ENCODE results near the gene ZNF780A. TPM values are rescaled to one million over a fixed set of nuclear protein-coding genes. Genes with fewer than 3 reads are reported as not detected.
"Not testable (repeated sequence)": the region's sequence is repeated elsewhere in the genome, so short reads cannot be mapped to it uniquely, and the experiment has no call there.

Gene ZNF780A
- total and polyA plus RNA-seq, 9 donors: 5.4 to 18.7 (median 15.6) TPM

GRCh38 chr19:40116075-40116474 lies 25.3 kb upstream of the ZNF780A start:
- no peaks in the 10 kb centered on the region for H3K4me1 ChIP-seq (ENCODE audit: insufficient read depth)
- no peaks in the 10 kb centered on the region for H3K36me3 ChIP-seq
- no peaks in the 10 kb centered on the region for H3K27me3 ChIP-seq
- no peak for DNase-seq
- H3K9me3 ChIP-seq: no peaks in the 10 kb centered on the region
- intact Hi-C loops (cut with DNase I): no loop called here
- no peak overlapping the region for H3K4me3 ChIP-seq
- no peak overlapping the region for H3K27ac ChIP-seq
- no peak for TF ChIP-seq POLR2A (IDR thresholded peaks at IDR 0.05)
- no peak for TF ChIP-seq CTCF (IDR thresholded peaks at IDR 0.05)
- no peak for TF ChIP-seq EP300 (IDR thresholded peaks at IDR 0.05)

- intact Hi-C loops (cut with DNase I): not testable (repeated sequence)
Observed at GRCh38 chr19:40114119-40114518, 23.4 kb upstream of the ZNF780A start.

DNA sequence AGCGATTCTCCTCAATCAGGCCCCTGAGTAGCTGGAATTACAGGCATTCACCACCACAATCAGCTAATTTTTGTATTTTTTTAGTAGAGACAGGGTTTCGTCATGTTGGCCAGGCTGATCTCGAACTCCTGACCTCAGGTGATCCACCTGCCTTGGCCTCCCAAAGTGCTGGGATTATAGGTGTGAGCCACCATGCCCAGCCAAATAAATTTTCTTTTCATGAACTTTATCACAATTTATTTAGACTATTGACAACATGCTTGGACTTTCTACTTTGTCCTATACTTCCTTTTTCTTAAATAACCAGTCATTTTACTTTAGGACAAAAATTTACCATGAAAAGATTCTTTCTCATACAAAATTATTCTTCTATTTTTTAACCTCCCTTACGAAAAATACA lies 21.5 kb upstream of the ZNF780A start:
- DNase-seq; H3K36me3 ChIP-seq; intact Hi-C loops (cut with DNase I); H3K9me3 ChIP-seq; H3K27ac ChIP-seq; H3K27me3 ChIP-seq; H3K4me3 ChIP-seq; H3K4me1 ChIP-seq (ENCODE audit: insufficient read depth): not testable (repeated sequence)
- 57 to 62% (median 58%) methylated on average over 4 of the region's 4 CpGs for WGBS, 3 donors

More at GRCh38 chr19:40114119-40114518, 23.4 kb upstream of the ZNF780A start:
- H3K4me1 ChIP-seq (ENCODE audit: insufficient read depth); H3K4me3 ChIP-seq; H3K9me3 ChIP-seq; H3K27me3 ChIP-seq; H3K27ac ChIP-seq; DNase-seq; H3K36me3 ChIP-seq: not testable (repeated sequence)
- 82 to 100% (median 98%) methylated on average over 3 to 4 of the region's 6 CpGs for WGBS, 3 donors

- 17 to 45% (median 29%) methylated on average over 2 of the region's 2 CpGs for WGBS, 3 donors
- no peak overlapping the region for H3K4me3 ChIP-seq
- no peak overlapping the region for H3K27ac ChIP-seq
- no peaks in the 10 kb centered on the region for H3K27me3 ChIP-seq
- no peaks in the 10 kb centered on the region for H3K4me1 ChIP-seq (ENCODE audit: insufficient read depth)
- no peaks in the 10 kb centered on the region for H3K9me3 ChIP-seq
- intact Hi-C loops (cut with DNase I): no loop called here
- no peak for DNase-seq
- TF ChIP-seq CTCF (IDR thresholded peaks at IDR 0.05): no peak
- TF ChIP-seq POLR2A (IDR thresholded peaks at IDR 0.05): no peak
- no peak for TF ChIP-seq EP300 (IDR thresholded peaks at IDR 0.05)
- no peaks in the 10 kb centered on the region for H3K36me3 ChIP-seq
Observed at GRCh38 chr19:40110570-40110969, 19.8 kb upstream of the ZNF780A start.

DNA sequence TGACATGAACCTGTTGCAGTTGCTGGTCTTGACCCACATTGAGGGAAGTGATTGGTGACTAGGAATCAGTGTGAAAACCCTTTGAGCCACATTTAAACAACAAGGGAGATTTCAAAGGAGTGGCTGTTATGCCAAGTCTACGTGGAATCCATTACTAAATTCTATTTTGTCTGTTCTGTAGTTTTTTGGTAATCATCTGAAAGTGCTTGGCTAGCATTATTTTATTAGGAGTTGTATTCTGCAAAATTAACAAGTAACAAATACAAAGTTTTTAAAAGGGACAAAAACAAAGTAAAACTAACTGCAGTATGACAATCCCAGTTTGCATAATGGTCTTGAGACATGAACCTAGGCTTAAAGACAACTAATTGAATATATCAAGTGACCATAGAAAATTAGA lies 14.0 kb upstream of the ZNF780A start:
- WGBS, 3 donors: 42 to 63% (median 45%) methylated on average over 1 of the region's 1 CpG
- Histone ChIP-seq H3K27me3 (no peaks in the 10 kb centered on the region), H3K9me3 (no peaks in the 10 kb centered on the region), H3K4me3 (no peak overlapping the region), H3K27ac (no peak overlapping the region), H3K4me1 (ENCODE audit: insufficient read depth) (no peaks in the 10 kb centered on the region), H3K36me3 (no peaks in the 10 kb centered on the region)
- TF ChIP-seq CTCF (IDR thresholded peaks at IDR 0.05): no peak
- no peak for TF ChIP-seq EP300 (IDR thresholded peaks at IDR 0.05)
- TF ChIP-seq POLR2A (IDR thresholded peaks at IDR 0.05): no peak
- DNase-seq: no peak
- intact Hi-C loops (cut with DNase I): no loop called here

GRCh38 chr19:40103600-40103999 lies 12.9 kb upstream of the ZNF780A start:
- Histone ChIP-seq H3K27me3 (no peaks in the 10 kb centered on the region), H3K4me3 (no peak overlapping the region), H3K4me1 (ENCODE audit: insufficient read depth) (no peaks in the 10 kb centered on the region), H3K36me3 (no peaks in the 10 kb centered on the region), H3K9me3 (no peaks in the 10 kb centered on the region), H3K27ac (no peak overlapping the region)
- DNase-seq: no peak
- no peak for TF ChIP-seq CTCF (IDR thresholded peaks at IDR 0.05)
- TF ChIP-seq POLR2A (IDR thresholded peaks at IDR 0.05): no peak
- no peak for TF ChIP-seq EP300 (IDR thresholded peaks at IDR 0.05)
- intact Hi-C loops (cut with DNase I): no loop called here
- 83 to 93% (median 87%) methylated on average over 4 of the region's 4 CpGs for WGBS, 3 donors
